Lung (tissue), 12 donors: ENCODE measurements around the gene MS4A4E. TPM values are rescaled to one million over a fixed set of nuclear protein-coding genes. Genes with fewer than 3 reads are reported as not detected.
"Not testable (repeated sequence)": the region's sequence is repeated elsewhere in the genome, so short reads cannot be mapped to it uniquely, and the experiment has no call there.

Experiments used
- ATAC-seq: fragments of 200-7000 bp; cut with Tn5 transposase; one replicate; pipeline ENCODE4 v1.9.1; 2020; ENCODE audit warnings: moderate number of reproducible peaks; ENCODE audit not compliant: insufficient read depth, low FRiP score
- DNase-seq, 3 donors: peaks; one replicate each; pipeline ENCODE4 v3.0.0-alpha.2; 2013 to 2017
- H3K27ac ChIP-seq, 2 donors: one replicate each; pipeline ENCODE4 v1.5.1; 2013; ENCODE audit warnings: mild to moderate bottlenecking in 2 of 2, moderate library complexity in 2 of 2, control low read depth in 1 of 2, inconsistent platforms in 1 of 2, low read depth in 1 of 2, low read length in 1 of 2
- H3K27me3 ChIP-seq, 3 donors: one replicate each; pipeline ENCODE4 v1.5.1; 2013; ENCODE audit warnings: low read length in 2 of 3; ENCODE audit not compliant: control insufficient read depth in 3 of 3, insufficient read depth in 3 of 3
- H3K36me3 ChIP-seq, 4 donors: one replicate each; pipeline ENCODE4 v1.5.1; 2013; ENCODE audit warnings: low read length in 4 of 4, mild to moderate bottlenecking in 1 of 4, moderate library complexity in 1 of 4; ENCODE audit not compliant: control insufficient read depth in 4 of 4, insufficient read depth in 4 of 4
- H3K4me1 ChIP-seq, 5 donors: one replicate each; pipeline ENCODE4 v1.5.1; 2013; ENCODE audit warnings: low read length in 5 of 5, mild to moderate bottlenecking in 2 of 5, moderate library complexity in 1 of 5; ENCODE audit not compliant: control insufficient read depth in 5 of 5, insufficient read depth in 5 of 5
- H3K4me3 ChIP-seq: one replicate; pipeline ENCODE4 v1.5.1; 2013; ENCODE audit warnings: mild to moderate bottlenecking, control low read depth, moderate library complexity
- H3K9ac ChIP-seq, 2 donors: one replicate each; pipeline ENCODE4 v1.5.1; 2013; ENCODE audit warnings: low read length in 2 of 2, control low read depth in 1 of 2; ENCODE audit not compliant: insufficient read depth in 1 of 2
- H3K9me3 ChIP-seq, 4 donors: one replicate each; pipeline ENCODE4 v1.5.1; 2013; ENCODE audit warnings: low read length in 3 of 4, mild to moderate bottlenecking in 1 of 4, moderate library complexity in 1 of 4; ENCODE audit not compliant: control insufficient read depth in 4 of 4, insufficient read depth in 3 of 4
- WGBS, 2 donors: extraction: QIAGEN DNeasy Blood & Tissue Kit; methylation state at CpG; one replicate each; pipeline ENCODE4 v1.1.7; 2013; 5-methylcytosine and 5-hydroxymethylcytosine counted together
- polyA plus RNA-seq, 2 donors: library from polyadenylated mRNA; stranded (reverse); fragments of 200-250 nt; gene quantifications; one replicate each; pipeline ENCODE4 v1.2.1, GENCODE V29; 2013
- total RNA-seq, 2 donors: library from RNA; depleted of rRNA in 1 of 2; stranded (reverse); fragments of >200 nt in 1 of 2; gene quantifications; one replicate each; pipeline ENCODE4 v1.2.1, GENCODE V29; 2014 to 2021
- TF ChIP-seq, protein P1 (sequence below): IDR thresholded peaks from 2 replicates; pipeline ENCODE4 v1.5.1; 2012; ENCODE audit warnings: mild to moderate bottlenecking; ENCODE audit errors: control extremely low read depth, extremely low read depth
- donor health status: control.
- donor health status: control.
- donor health status: Bipolar disorder and iron deficiency.
- donor health status: healthy.
- donor health status: DM: yes; HTN: yes; CAD: no.

The MS4A4E gene
- total and polyA plus RNA-seq, 4 donors: 0.33 to 3.9 (median 1.3) TPM

DNA sequence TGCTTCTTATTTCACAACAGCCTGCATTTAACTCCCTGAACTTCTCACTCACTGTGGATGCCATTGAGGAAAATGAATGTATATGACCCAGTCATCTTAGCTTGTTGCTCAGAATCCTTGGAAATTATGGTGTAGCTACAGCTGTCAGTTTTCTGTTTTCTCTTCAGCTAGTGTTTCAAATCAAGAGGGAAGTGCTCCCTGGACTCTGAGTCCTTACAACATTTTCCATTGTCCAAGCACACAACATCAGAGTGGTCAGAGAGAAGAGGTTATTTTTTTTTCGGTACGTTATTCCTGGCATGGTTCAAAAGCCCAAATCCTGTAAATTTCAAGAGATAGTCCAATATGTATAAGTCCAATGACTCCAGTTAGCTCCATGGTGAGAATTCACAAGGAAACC, 83.7 kb downstream of the MS4A4E start:
- H3K4me3 ChIP-seq: no peak overlapping the region
- TF ChIP-seq, protein P1, sequence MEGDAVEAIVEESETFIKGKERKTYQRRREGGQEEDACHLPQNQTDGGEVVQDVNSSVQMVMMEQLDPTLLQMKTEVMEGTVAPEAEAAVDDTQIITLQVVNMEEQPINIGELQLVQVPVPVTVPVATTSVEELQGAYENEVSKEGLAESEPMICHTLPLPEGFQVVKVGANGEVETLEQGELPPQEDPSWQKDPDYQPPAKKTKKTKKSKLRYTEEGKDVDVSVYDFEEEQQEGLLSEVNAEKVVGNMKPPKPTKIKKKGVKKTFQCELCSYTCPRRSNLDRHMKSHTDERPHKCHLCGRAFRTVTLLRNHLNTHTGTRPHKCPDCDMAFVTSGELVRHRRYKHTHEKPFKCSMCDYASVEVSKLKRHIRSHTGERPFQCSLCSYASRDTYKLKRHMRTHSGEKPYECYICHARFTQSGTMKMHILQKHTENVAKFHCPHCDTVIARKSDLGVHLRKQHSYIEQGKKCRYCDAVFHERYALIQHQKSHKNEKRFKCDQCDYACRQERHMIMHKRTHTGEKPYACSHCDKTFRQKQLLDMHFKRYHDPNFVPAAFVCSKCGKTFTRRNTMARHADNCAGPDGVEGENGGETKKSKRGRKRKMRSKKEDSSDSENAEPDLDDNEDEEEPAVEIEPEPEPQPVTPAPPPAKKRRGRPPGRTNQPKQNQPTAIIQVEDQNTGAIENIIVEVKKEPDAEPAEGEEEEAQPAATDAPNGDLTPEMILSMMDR: no peak
- 59 to 68% methylated on average over 2 of the region's 2 CpGs for WGBS, 2 donors
- ATAC-seq: no peak
- DNase-seq: no peak
- no peaks in the 10 kb centered on the region for H3K4me1 ChIP-seq
- H3K27ac ChIP-seq: no peak overlapping the region
- H3K9me3 ChIP-seq: no peaks in the 10 kb centered on the region
- no peaks in the 10 kb centered on the region for H3K27me3 ChIP-seq
- no peak overlapping the region for H3K9ac ChIP-seq
- no peaks in the 10 kb centered on the region for H3K36me3 ChIP-seq

DNA sequence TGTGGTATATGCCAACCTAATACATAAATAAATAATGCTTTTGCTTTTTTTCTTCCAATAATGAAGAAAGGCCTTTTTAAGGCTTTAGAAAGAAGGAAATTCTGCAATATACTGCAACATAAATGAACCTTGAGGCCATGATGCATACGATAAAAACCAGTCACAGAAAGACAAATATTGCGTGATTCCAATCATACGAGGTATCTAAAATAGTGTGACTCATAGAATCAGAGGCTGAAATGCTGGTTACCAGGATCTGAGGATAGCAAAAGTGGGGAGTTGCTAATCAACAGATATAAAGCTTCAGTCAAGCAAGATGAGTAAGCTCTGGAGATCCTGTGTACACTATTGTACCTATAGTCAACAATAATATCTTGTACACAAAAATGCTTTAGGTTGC, 84.3 kb downstream of the MS4A4E start:
- TF ChIP-seq, protein P1: no peak
- no peak overlapping the region for H3K4me3 ChIP-seq
- H3K9ac ChIP-seq: no peak overlapping the region
- H3K4me1 ChIP-seq: no peaks in the 10 kb centered on the region
- H3K27me3 ChIP-seq: no peaks in the 10 kb centered on the region
- H3K9me3 ChIP-seq: no peaks in the 10 kb centered on the region
- no peaks in the 10 kb centered on the region for H3K36me3 ChIP-seq
- DNase-seq: no peak
- ATAC-seq: no peak
- 54 to 72% methylated on average over 3 of the region's 3 CpGs for WGBS, 2 donors
- no peak overlapping the region for H3K27ac ChIP-seq

DNA sequence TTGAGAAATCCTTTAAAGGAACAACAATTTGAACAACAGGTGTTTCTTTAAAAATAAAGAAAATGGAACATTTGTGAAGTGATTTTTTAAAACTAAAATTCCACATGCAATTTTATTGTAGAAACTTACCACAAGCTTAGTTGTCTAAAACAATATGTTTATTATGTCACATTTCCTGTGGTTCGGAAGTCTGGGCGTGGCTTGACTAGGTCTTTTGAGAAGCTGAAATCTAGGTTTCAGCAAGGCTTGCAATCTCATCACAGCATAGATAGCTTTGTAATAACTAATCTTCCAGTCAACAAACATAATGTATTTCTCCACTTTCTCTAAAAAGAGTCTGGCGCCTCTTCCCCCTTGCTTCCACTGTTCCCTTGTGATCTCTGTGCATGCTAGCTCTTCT, 87.0 kb downstream of the MS4A4E start:
- no peaks in the 10 kb centered on the region for H3K36me3 ChIP-seq
- no peaks in the 10 kb centered on the region for H3K4me1 ChIP-seq
- TF ChIP-seq, protein P1: no peak
- H3K27ac ChIP-seq: no peak overlapping the region
- H3K9me3 ChIP-seq: no peaks in the 10 kb centered on the region
- ATAC-seq: no peak
- no peak overlapping the region for H3K9ac ChIP-seq
- no peaks in the 10 kb centered on the region for H3K27me3 ChIP-seq
- no peak overlapping the region for H3K4me3 ChIP-seq
- no peak for DNase-seq
- WGBS, 2 donors: 45 to 66% methylated on average over 3 of the region's 3 CpGs

DNA sequence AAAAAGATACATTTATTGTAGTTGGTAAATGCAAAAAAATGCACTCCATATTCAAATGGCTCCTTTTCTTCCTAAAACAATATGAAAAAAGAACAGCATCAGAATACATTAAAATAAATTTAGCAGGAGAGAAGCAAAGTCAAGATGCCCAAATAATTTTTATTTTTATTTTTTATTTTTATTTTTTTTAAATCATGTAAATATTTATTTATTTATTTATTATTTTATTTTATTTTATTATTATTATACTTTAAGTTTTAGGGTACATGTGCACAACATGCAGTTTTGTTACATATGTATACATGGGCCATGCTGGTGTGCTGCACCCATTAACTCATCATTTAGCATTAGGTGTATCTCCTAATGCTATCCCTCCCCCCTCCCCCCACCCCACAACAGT, 90.2 kb downstream of the MS4A4E start:
- H3K4me1 ChIP-seq, H3K36me3 ChIP-seq, ATAC-seq, H3K27me3 ChIP-seq, H3K9me3 ChIP-seq, H3K9ac ChIP-seq, H3K27ac ChIP-seq, DNase-seq, H3K4me3 ChIP-seq: not testable (repeated sequence)
